GM18861 (cell line): ENCODE data around the gene LIMK2.
"Not testable (repeated sequence)": the region's sequence is repeated elsewhere in the genome, so short reads cannot be mapped to it uniquely, and the experiment has no call there.

Source experiments
- ATAC-seq: cut with Tn5 transposase; IDR thresholded peaks from one replicate; pipeline ENCODE4 v1.9.1; 2021; ENCODE audit not compliant: unreplicated experiment

Gene LIMK2

DNA sequence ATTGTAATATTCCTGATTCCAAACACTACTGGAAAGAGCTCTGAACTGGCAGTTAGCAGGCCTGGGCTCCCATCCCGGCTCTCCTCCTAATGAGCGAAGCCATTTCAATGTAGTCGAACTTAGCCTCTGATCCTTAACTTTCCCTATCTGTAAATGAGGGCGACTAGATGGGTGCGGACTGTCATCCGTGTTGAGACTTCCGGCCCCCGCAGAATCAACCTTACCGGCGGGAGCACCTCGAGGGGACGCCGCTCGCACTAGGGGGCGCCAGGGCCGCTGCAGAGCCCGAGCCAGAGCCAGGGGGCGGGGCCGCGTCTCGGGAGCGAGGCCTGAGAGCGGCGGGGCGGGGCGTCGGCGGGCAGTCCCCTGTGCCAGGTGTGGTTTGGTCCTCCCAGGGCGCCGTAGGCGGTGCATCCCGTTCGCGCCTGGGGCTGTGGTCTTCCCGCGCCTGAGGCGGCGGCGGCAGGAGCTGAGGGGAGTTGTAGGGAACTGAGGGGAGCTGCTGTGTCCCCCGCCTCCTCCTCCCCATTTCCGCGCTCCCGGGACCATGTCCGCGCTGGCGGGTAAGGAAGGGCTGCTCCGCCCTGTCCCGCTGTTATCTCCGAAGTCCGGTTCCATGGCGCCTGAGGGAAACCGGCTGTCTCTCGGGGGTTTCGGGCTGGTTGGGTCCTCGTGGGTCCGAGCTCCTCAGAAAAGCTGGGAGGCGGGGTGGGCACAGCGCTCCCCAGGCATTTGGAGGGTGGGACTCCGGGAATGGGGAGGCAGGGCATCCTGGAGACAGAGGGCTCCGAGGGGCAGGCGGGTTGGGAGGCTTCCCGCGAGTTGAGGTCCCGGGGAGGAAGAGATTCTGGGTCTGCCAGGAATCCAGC, at the start of gene LIMK2:
TSS of gene LIMK2 (plus strand) at position 437 of the 869 bp plus-strand sequence. CDS start at position 548, 111 bp downstream.
- ATAC-seq: peak; percentile 70

DNA sequence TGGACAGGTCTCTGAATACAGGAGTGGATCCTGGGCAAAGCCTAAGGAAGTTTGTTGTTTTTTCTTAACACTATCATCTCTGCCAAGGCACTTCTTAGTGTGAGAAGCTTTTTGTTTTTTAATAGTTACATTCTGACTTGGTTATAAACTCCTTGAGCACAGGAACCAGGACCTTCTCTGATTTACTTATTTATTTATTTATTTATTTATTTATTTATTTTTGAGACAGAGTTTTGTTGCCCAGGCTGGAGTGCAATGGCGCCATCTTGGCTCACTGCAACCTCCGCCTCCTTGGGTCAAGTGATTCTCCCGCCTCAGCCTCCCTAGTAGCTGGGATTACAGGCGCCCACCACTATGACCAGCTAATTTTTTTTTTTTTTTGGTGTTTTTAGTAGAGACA, 41.1 kb upstream of the LIMK2 start:
- no peak for ATAC-seq

DNA sequence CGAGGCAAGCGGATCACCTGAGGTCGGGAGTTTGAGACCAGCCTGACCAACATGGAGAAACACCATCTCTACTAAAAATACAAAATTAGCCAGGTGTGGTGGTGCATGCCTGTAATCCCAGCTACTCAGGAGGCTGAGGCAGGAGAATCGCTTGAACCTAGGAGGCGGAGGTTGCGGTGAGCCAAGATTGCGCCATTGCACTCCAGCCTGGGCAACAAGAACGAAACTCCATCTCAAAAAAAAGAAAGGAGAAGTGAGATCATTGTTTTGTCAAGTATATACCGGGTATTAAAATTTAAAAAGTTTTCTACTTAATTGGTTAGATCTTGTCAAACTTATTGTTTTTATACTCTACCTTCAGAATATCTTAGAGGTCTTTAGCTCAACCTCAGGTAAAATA, 40.4 kb upstream of the LIMK2 start:
- not testable (repeated sequence) for ATAC-seq

DNA sequence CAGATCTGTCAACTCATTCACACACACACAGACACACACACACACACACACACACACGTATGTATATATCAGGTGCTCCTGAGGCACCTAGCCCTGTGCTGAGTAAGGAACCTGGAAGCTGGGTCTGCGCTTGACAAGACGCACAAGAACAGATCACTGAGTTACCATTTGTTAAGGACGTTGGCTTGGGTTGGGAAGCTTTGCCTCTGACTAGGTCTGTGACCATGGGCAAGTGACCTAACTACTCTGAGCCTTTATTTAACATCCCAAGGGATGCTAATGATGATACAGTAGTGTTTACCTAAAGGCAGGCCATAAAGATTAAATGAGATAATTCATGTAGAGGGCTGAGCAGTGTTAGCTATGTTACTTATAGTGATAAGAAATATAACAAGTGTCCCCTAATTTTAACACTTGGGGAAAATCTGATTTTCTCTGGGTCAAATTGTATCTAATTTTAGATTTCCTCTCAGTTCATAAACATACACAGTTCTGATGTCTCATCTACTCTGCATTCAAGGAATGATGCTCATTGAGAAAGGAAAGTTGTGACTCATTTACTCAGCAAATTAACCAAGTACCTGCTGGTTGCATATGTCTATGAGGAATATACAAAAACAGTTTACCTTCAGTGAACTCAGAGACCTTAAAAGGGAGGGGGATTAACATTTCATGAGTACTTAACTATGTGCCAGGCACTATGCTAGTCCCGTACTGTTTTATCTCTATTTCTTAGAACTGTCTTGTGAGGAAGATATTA, 38.5 kb upstream of the LIMK2 start:
- no peak for ATAC-seq

DNA sequence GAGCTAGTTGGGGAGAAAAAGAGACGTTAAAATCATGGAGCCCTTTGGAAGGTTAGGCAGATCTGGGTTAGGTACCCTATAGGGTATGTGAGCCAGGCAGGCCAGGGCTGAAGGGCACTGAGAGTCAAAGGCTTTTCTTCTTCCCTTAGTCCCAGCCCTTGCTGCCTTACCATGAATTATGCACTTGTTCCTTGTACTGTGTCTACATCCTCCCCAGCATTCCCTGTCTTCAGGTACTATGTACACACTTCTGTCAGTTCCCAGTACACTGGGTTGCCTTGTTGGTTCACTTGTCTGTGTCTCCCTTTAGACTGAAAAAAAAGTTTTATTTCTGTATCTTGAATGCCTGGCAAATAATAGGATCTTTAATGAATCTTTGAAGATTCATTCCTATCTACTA, 35.2 kb upstream of the LIMK2 start:
- ATAC-seq: no peak

DNA sequence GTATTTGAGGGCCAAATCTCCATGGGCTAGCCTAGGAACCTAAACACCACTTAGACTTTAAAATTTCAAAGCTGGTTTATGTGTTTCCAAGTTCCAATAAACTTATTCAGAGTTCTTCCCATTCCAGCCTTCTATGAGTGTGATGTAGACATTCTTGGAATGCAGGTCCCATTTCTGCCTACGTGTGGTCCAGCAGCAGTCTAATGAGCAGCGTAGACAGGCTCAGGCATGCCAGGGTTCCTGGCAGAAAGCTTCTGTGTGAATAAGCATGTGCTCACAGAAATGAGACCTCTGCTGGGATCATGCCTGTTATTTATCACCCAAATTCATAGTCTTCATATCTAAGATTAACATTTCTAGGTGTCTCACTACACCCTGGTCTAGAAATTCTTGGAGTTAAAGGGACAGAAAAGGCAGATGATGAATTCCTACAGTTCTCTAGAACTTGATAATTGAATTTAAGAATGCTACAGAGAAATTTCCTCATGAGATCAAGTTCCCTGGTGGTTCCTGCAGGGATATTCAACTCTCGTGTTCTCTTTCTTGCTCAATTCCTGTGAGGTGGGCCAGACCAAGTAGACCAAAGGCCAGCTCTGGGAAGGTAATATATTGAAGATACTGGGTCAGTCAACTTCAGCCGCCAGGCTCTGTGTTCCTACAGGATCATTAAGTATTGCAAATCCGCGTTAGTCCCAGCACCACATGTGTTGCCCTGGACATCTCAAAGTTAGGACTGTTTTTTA, 34.5 kb upstream of the LIMK2 start:
- no peak for ATAC-seq

DNA sequence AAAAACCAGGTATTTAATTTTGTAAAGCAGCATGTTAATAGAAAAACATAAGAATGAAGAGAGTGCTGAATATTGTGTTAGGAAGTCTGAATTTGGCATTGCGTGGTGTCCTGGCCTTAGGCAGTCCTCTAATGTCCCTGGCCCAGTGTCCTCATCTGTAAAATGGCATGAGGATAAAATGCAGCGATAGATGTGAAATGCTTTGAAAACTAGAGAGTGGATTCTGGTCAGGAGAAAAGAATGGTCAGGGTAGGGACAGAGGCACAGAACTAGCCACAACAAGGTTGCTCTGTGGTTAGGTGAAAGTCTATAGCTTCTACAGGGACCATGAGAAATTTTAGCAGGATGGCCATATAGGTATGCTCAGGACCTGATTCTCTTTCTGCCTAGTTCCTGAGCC, 33.2 kb upstream of the LIMK2 start:
- no peak for ATAC-seq

DNA sequence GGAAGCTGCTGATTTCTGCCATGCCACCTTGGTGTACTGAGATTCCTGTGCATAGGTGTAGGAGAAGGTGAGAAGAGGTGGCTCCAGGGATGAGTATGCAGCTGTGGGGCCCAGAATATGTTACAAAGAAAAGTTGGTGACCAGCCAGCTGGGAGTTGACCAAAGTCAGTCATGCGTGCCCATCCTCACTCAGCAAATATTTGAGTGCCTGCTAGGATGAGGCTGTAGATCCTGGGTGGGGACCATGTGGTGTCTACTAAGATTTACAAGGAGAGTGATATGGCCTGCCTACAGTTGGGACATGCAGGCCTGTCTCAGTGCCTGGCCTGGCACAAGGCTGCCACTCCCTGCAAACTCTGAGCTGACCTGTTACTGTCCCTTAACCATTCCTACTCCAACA, 32.8 kb upstream of the LIMK2 start:
- no peak for ATAC-seq

DNA sequence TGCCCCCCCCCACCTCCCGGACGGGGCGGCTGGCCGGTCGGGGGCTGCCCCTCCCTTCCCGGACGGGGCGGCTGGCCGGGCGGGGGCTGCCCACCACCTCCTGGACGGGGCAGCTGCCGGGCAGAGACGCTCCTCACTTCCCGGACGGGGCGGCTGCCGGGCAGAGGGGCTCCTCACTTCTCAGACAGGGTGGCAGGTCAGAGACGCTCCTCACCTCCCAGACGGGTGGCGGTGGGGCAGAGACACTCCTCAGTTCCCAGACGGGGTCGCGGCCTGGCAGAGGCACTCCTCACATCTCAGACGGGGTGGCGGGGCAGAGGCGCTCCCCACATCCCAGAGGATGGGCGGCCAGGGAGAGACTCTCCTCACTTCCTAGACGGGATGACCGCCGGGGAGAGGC, 28.1 kb upstream of the LIMK2 start:
- no peak for ATAC-seq

DNA sequence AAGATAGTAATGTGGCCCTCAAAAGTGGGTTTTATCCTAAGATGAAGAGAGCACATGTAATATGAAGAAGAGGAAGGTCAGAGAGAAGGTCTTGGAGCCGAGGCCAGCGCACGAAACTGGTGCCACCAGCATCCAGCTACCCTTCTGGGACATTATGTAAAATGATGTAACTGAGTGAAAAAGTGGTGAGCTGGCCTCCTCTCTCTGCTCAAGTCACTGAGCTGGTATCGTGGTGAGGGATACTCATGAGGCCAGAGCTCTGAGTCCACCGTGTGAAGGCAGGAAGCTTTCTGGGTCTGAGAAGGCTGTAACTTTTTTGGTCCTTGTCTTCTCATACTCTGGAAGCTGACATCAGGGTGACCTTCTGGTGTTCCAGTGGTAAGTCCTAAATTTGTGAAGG, 27.0 kb upstream of the LIMK2 start:
- no peak for ATAC-seq

DNA sequence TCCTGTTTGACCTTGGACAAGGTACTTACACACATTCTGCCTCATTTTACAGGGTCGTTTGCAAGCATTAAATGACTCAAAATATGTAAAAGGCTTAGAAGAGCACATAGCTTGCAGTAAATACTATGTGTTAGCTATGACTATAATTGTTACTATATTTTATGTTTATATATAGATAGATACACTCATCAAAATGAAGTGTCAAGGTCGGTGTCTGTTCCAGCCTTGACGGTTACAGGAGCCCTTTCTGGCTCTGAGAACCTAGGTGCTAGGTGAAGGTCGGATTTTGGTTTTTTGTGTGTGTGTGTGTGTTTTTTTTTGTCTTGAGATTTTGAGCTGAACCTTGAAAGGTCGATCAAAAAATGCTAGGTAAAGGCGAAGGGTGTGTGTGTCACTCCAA, 24.5 kb upstream of the LIMK2 start:
- ATAC-seq: no peak

DNA sequence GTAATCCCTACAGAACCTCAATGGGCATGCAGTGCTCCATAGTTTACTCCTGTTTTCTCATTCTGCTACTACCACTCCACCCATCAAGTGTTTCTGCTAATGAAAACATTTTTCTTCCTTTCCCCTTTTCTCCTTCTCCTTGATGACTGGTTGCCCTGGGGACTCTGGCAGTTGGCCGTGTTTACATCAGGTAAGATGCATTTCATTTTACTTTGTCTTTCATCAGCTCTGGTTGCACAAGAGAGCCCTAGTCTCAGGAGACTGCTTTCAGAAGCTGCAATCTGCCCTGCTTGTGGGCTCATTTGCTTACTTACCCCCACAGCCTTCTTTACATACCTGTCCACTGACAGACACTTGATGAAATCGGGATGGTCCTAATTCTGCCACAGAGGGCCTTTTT, 19.6 kb upstream of the LIMK2 start:
- ATAC-seq: no peak

DNA sequence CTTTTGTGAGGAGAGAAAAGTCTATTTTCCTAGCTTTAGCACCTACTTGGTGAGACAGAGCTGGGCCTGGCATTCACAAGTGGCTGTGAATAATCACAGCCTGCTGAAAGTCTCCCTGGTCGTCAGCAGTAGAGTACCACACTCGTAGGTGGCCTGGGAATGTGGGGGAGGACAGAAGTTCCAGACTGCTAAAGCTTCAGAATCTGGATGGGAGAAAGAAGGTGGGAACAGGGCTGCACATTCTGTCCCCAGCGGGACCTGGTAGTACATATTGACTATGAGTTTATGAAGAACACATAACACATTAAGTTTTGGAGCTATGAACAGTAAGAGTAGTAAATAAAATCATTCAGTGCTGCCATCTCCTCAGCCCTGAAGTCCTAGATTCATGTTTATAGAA, 19.0 kb upstream of the LIMK2 start:
- no peak for ATAC-seq

DNA sequence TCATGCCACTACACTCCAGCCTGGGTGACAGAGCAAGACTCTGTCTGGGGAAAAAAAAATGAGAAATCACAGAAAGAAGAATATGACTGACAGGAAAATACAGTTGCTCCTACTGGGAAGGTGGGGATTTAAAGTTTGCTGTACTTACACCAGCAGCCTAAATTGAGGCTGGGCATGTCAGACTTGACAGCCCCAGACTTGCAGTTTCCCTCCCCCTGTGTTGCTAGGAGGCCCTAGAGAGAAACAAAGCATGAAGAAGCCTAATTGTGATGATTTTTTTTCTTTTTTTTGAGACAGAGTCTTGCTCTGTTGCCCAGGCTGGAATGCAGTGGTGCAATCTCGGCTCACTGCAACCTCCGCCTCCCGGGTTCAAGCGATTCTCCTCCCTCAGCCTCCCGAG, 17.4 kb upstream of the LIMK2 start:
- ATAC-seq: not testable (repeated sequence)

DNA sequence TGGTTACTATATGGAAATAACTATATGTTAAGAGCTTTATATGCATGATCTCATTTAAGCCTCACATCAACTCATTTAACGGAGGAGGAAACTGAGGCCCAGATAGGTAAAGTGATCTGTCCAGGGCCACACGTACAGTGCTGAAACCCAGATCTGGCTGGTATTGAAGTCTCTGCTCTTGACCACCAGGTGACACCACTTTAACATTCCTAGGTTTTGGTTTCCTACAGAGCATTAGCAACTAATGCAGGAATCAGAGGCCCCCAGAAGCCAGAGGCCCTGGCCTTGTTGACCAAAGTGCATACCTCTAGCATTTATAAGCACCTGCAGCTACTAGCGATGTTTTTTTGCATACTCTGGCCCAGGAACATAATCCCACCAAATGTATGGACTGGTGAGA, 12.9 kb upstream of the LIMK2 start:
- ATAC-seq: no peak

DNA sequence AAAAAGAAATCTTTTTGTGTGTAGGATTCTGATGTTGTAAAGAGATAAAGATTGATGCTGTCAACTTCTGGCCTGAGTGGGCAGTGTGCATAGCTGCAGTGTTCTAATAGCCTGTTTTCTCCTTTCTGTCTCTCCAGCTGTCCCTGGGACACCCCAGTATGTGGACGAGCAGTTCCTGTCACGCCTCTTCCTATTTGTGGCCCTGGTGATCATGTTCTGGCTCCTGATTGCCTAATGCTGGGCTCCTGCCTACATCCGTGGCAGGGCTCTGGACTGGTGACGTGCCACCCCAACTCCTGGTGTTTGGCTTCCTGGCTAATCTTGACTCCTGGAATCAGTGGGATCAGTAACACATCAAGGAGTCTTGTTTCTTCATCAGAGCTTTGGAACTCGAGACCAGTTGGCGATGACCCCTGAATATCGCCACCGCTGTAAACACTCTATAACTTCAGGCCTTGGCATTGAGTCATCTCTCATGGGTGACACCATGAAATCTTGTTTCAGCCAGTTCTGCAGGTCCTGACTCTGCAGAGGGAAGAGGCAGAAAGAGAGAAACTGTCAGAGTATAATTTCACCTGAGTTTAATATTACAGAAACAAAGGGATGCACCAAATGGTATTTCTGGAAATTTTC, 7.6 kb upstream of the LIMK2 start:
- not testable (repeated sequence) for ATAC-seq

DNA sequence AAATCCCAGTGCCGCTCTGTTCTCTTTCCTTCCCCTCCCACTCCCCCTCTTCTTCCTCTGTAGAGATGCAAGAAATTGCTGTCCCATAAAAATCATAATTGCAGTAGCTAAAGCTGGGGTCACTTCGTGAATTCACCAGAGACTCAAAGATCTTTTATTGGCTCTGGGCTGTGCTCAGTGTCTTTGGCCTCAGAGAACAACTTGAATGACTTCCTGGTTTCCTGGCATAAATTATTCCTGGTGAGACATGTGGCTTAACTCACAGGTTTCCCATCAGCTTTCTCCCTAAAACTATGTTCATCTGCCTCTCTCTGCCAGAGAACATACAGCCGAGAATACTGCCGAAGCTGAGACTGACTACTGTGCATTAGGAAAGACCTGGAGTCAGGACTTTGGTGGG, 7.0 kb upstream of the LIMK2 start:
- ATAC-seq: not testable (repeated sequence)

DNA sequence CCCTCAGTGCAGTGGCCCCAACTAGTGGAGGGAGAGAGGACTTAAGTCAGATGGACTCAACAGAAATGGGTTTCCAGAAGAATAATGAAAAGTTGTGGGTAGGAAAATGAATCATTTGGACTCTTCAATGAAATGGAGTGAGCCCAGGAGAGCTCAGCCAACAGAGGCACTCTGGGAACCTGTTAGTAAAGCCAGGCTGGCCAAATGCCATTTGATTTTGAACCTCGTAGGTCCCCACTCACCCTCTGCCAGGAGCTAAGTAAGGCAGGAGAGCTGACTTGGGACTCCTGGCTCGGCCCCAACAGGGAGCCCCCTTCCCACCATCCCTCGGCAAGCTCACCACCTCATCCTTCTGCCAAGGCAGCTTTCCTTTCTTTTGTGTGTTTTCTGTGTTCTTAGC, 5.6 kb upstream of the LIMK2 start:
- ATAC-seq: not testable (repeated sequence)

DNA sequence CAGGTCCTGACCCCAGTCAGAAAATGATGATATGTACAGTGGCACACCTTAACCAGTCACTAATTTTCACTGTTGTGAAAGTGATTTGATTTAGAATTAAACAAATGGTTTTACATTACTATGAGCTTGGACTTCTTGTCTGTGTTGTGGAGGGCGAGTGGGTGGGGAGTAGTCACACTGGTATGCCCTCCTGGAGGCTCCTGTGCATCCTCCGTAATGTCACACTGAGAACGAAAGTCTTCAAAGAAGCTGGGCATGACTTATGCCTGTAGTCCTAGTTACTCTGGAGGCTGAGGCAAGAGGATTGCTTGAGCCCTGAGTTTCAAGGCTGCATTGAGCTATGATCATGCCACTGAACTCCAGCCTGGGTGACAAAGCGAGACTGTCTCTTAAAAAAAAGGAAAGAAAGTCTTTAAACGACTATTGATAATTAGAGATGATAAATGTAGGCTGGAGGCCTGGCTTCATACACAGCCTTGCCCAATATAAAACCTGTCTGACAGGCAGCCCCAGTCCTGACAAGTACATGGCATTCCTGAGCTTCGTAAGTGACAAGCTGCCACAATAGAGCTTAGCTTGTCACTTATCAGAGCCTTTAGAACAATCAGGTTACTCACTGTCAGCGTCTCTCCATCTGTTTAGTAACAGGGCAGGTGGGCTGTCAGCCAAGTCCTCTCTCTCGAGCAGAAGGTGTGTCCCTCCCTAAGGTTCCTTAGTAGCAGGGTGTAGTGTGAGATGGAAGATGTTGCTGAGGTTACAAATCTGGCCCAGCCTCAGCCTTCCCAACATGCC, 5.0 kb upstream of the LIMK2 start:
- no peak for ATAC-seq
